Neural progenitor cell (in vitro differentiated cells): ENCODE measurements around the gene TP53BP1.

ENCODE experiments used
- EZH2 ChIP-seq: fragments of 200-600 bp; sonication (generic); IDR thresholded peaks from 2 replicates; pipeline ENCODE4 v1.6.1; 2017; ENCODE audit warnings: antibody characterized with exemption, mild to moderate bottlenecking, moderate library complexity
- EZH2phosphoT487 ChIP-seq: fragments of 200-600 bp; sonication (generic); IDR thresholded peaks from 2 replicates; pipeline ENCODE4 v1.6.1; 2017; ENCODE audit warnings: antibody characterized with exemption
- TF ChIP-seq, protein P1 (sequence below): fragments of 200-600 bp; sonication (generic); IDR thresholded peaks from 2 replicates; pipeline ENCODE4 v1.5.1; 2017; ENCODE audit warnings: antibody characterized with exemption, mild to moderate bottlenecking

- TF ChIP-seq, protein P1, sequence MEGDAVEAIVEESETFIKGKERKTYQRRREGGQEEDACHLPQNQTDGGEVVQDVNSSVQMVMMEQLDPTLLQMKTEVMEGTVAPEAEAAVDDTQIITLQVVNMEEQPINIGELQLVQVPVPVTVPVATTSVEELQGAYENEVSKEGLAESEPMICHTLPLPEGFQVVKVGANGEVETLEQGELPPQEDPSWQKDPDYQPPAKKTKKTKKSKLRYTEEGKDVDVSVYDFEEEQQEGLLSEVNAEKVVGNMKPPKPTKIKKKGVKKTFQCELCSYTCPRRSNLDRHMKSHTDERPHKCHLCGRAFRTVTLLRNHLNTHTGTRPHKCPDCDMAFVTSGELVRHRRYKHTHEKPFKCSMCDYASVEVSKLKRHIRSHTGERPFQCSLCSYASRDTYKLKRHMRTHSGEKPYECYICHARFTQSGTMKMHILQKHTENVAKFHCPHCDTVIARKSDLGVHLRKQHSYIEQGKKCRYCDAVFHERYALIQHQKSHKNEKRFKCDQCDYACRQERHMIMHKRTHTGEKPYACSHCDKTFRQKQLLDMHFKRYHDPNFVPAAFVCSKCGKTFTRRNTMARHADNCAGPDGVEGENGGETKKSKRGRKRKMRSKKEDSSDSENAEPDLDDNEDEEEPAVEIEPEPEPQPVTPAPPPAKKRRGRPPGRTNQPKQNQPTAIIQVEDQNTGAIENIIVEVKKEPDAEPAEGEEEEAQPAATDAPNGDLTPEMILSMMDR = no peak
- TF ChIP-seq EZH2 (no peak), EZH2phosphoT487 (no peak)
These were observed 28.5 kb upstream of the TP53BP1 start for GRCh38 chr15:43521419-43521818.
